T-helper 22 cell (primary cell): Measurements from ENCODE around the gene MCMBP.

Source experiments
- DNase-seq: peaks from one replicate; pipeline ENCODE4 v3.0.0-alpha.2; 2020; ENCODE audit warnings: low read depth

MCMBP gene

GRCh38 chr10:119783665-119784027 lies 89.0 kb downstream of the MCMBP start:
- no peak for DNase-seq

DNA sequence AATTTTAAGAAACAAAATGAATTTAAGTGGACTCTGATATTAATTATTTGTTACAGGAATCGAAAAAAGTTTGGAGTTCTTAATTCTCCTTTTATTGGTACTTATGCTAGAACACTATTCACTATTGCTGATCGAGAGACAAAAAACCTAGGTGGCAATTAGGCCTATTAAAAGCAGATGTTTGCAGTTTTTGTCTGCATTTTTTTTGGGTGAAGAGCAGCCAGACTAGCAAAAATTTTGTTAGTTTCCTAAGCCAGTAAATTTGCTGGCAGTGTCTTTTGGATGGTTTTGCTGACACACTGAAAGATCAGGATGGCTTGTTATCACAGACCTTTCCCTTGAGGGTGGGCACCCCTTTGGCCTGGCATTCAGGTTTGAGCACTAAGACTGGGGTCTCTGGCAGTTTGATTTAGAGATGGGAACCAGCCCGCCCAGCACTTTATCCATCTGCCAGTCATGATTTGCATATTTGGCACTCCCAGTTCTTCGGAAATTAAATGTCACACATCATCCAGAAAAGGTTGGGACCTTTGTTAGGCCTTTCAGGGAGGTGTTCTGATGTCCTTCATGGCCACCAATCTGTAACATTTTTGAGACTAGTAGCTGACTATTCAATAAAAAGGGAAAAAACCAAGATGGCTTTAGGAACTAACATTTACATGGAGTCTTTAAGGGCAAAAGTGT lies 89.5 kb downstream of the MCMBP start:
- DNase-seq = no peak

GRCh38 chr10:119781498-119781897 lies 91.1 kb downstream of the MCMBP start:
- no peak for DNase-seq

- DNase-seq = no peak
Measured at GRCh38 chr10:119780879-119781480, 91.7 kb downstream of the MCMBP start.
